GM12865 (cell line): ENCODE results near the gene DMRTA2.
A peak's percentile ranks its signal among the peaks of the same experiment; 100 is the strongest.

ENCODE experiments used
- DNase-seq: peaks from one replicate; pipeline ENCODE4 v3.0.0; 2010; ENCODE audit warnings: low read depth
- H3K4me3 ChIP-seq: 2 replicates; pipeline ENCODE4 v1.5.1; 2011; ENCODE audit warnings: mild to moderate bottlenecking, low read depth, low read length, control low read depth
- CTCF ChIP-seq: IDR thresholded peaks from 2 replicates; pipeline ENCODE4 v1.5.1; 2011; ENCODE audit warnings: low read length, control low read depth, low read depth, inconsistent platforms; ENCODE audit not compliant: insufficient read depth; ENCODE audit errors: missing control alignments

The DMRTA2 gene

GRCh38 chr1:50422946-50423669, at the start of gene DMRTA2:
TSS of gene DMRTA2 (minus strand) at chr1:50423443. CDS start at chr1:50421536, 1,907 bp downstream.
- peak; percentile 26 for DNase-seq
- H3K4me3 ChIP-seq, result peak within 1 kb of the TSS; percentile 56
- TF ChIP-seq CTCF, result no peak

GRCh38 chr1:50471967-50472366, 48.7 kb upstream of the DMRTA2 start:
- no peak for TF ChIP-seq CTCF
- H3K4me3 ChIP-seq, result no peak overlapping the region
- no peak for DNase-seq

GRCh38 chr1:50462964-50463363, 39.7 kb upstream of the DMRTA2 start:
- DNase-seq, result no peak
- no peak for TF ChIP-seq CTCF
- H3K4me3 ChIP-seq, result no peak overlapping the region

GRCh38 chr1:50458507-50458906, 35.3 kb upstream of the DMRTA2 start:
- TF ChIP-seq CTCF, result no peak
- DNase-seq, result no peak
- H3K4me3 ChIP-seq, result no peak overlapping the region

GRCh38 chr1:50454911-50455310, 31.7 kb upstream of the DMRTA2 start:
- H3K4me3 ChIP-seq, result no peak overlapping the region
- DNase-seq, result no peak
- TF ChIP-seq CTCF, result no peak

GRCh38 chr1:50453266-50453665, 30.0 kb upstream of the DMRTA2 start:
- no peak for TF ChIP-seq CTCF
- no peak overlapping the region for H3K4me3 ChIP-seq

GRCh38 chr1:50452700-50453099, 29.5 kb upstream of the DMRTA2 start:
- no peak for DNase-seq
- no peak for TF ChIP-seq CTCF
- no peak overlapping the region for H3K4me3 ChIP-seq

More at GRCh38 chr1:50453266-50453665, 30.0 kb upstream of the DMRTA2 start:
- DNase-seq, result no peak
